HG02970 (cell line): ENCODE data around the gene DUSP19.

Experiments used
- ATAC-seq: cut with Tn5 transposase; IDR thresholded peaks from one replicate; pipeline ENCODE4 v1.9.1; 2021; ENCODE audit warnings: mild to moderate bottlenecking, moderate library complexity, moderate number of reproducible peaks; ENCODE audit not compliant: unreplicated experiment, low FRiP score

DUSP19 gene

DNA sequence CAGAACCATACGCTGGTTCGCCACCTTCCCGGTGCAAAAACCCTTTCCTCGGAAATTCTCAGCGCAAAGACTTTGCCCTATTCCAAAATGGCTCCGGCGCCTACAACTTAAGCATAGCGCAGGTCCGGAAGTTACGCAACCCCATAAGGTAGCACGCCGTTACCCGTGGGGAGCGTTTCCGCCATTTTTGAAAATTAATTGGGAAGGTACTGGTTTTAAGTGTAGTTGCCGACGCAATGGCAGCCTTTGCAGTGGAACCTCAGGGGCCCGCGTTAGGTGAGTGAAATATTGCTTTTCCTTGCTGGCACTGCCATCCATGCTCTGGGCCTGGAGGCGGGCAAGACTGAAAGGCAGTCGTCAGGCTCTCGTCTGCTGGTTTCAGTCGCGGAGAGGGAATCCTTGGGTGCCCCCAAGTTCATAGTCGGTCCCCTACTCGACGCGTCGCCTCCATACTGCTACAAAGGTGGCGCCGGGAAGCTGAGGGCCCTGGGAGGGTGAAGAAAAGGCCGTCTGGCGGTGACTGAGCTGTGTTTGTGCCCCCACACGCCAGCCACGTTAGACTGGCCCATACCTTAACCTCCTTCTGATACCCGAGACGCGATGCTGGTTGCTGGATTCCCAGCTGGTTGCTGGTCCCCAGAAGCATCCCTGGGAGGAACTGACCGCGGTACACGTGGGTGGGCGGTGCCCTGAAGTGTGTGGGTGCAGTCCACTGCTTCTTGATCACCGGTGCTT is 45.8 kb downstream of the DUSP19 start, which contains the start of gene NUP35:
Gene NUP35, plus strand, starts transcription at position 222 of the 735 bp plus-strand sequence. Its CDS starts 15 bp downstream, at position 237.
- ATAC-seq, result peak; percentile 95

DNA sequence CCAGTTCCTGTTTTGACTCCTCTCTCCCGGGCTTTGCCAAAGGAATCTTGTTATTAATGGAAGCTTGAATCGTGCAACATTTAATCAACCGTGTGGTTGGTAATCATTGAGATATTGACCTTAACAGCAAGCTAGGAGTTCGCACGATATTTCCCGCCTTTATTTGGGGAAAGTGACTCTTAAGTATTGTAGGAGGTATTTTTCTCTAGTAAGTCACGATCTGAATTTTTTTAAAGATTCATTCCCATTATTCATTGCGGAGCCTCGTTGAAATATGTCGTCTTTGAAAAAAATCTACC is 46.4 kb downstream of the DUSP19 start:
- no peak for ATAC-seq

DNA sequence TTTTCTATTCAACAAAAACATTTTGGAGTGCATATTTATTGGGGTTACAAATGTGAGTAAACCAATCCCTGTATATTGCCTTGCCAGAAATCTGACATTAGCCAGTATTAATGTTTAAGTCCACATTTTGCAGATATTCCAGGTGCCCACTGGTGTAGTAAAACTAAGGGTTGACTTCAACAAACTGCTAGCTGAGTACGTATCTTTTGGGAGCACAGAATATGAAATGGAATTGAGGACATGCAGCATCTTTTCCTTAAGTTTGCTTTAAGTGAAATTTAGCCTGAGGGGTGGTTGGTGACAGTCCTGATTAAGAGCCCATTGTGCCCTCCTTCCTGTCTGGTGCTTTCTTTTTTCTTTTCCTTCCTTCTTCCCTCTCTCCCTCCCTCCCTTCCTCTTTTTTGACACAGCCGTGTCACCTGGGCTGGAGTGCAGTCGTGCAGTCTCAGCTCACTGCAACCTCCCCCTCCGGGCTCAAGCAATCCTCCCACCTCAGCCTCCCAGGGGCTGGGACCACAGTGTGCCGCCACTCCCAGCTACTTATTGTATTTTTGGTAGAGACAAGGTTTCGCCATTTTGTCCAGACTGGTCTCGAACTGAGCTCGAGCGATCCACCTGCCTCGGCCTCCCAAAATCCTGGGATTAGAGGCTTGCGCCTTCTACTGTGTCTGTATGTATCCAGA is 47.3 kb downstream of the DUSP19 start:
- no peak for ATAC-seq

- no peak for ATAC-seq
Measured at GRCh38 chr2:183126635-183127034, 48.1 kb downstream of the DUSP19 start.

- no peak for ATAC-seq
Measured at GRCh38 chr2:183134016-183134415, 55.5 kb downstream of the DUSP19 start.

- no peak for ATAC-seq
Measured at GRCh38 chr2:183148955-183149354, 70.4 kb downstream of the DUSP19 start.

GRCh38 chr2:183149489-183149888 is 70.9 kb downstream of the DUSP19 start:
- ATAC-seq, result no peak
